ENCODE data around the gene REPIN1. TPM values are rescaled to one million over a fixed set of nuclear protein-coding genes. Genes with fewer than 3 reads are reported as not detected.
A peak's percentile ranks its signal among the peaks of the same experiment; 100 is the strongest.

REPIN1 gene
- 131 TPM in 2 replicates for total RNA-seq (2014; rRNA removed; shearing (Covaris generic))
- polyA plus RNA-seq (2015; cell fraction: cytosol; rRNA removed) = 322 and 362 TPM in 2 replicates
- polyA plus RNA-seq (2015; cell fraction: nucleus; rRNA removed) = 475 and 494 TPM in 2 replicates

DNA sequence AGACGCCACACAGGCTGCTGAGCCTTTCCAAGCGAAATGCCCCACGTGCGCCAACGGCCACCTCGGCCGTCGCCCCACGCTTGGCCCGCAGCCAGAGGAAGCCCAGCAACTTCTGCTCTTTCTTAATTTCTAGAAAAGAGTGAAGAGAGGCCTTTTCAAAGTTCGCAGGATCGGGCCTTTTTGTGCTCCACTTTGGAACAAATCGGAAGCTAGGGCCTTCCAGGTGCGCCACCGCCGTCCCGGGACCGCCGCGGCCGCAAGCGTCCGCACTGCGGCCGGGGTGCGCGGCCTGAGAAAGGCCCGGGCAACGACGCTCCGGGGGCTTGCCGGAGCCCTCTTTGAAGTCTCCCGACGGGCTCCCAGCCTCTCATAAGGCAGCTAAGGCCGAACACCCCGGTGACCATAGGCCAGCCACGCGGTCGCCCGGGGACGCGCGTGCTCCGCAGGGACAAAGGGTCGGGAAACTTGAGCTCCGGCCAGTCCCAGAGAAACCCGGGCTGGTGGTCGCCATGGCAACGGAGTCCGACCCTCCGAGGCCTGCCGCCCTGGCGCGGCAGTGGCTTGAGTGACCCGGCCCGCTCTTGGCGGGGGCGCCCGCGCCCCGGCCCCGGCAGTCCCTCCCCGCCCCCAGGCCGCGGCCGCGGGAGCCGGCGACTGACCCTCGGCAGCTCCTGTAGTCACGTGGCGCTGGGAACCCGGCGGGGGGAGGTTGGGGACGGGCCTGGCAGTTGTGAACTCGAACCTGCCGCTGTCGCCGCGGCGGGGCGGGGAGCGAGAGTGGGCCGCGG lies at the start of gene REPIN1:
TSS of gene REPIN1 (plus strand) at position 727 of the 788 bp plus-strand sequence. CDS start 890 bp downstream, outside the sequence.
- peak; percentile 88 for DNase-seq (ENCODE audit: low read depth, low spot score)
- in situ Hi-C loops (cut with HindIII; ENCODE audit: low pct_unique_long_range_greater_than_20kb, low sequenced_read_pairs) = no loop called here

DNA sequence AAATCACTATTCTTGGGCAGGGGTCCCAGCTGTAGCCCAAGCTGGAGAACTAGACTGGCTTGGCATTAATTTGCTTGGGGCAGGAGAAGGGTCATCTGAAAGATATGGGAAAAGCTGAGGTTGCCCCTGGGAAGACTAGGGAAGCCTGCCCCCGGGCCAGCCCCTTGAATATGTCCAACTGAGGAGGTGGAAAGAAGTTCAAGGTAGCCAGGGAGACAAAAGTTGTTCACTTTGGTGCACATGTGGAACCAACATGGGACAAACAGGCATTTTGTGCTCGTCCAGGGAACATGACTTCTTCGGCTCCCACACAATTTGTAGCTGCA lies 46.9 kb upstream of the REPIN1 start:
- in situ Hi-C loops (cut with HindIII; ENCODE audit: low pct_unique_long_range_greater_than_20kb, low sequenced_read_pairs) = no loop called here
- no peak for DNase-seq (ENCODE audit: low read depth, low spot score)

DNA sequence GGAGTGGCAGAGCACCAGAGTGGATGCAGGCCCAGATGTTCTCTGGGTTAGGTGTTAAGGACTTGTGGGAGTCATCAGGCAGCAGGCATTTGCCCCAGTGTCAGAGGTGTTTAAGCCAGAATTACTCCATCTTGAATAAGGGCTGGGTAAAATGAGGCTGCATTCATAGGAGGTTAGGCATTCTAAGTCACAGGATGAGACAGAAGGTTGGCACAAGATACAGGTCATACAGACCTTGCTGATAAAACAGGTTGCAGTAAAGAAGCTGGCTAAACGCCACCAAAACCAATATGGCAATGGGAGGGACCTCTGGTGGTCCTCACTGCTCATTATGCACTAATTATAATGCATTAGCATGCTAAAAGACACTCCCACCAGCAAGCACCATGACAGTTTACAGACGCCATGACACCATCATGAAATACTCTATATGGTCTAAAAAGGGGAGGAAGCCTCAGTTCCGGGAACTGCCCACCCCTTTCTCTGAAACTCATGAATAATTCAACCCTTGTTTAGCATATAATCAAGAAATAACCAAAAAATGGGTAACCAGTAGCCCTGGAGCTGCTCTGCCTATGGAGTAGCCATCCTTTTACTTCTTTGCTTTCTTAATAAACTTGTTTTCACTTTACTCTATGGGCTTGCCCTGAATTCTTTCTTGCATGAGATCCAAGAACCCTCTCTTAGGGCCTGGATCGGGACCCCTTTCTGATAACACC lies 46.3 kb upstream of the REPIN1 start:
- in situ Hi-C loops (cut with HindIII; ENCODE audit: low pct_unique_long_range_greater_than_20kb, low sequenced_read_pairs) = no loop called here

DNA sequence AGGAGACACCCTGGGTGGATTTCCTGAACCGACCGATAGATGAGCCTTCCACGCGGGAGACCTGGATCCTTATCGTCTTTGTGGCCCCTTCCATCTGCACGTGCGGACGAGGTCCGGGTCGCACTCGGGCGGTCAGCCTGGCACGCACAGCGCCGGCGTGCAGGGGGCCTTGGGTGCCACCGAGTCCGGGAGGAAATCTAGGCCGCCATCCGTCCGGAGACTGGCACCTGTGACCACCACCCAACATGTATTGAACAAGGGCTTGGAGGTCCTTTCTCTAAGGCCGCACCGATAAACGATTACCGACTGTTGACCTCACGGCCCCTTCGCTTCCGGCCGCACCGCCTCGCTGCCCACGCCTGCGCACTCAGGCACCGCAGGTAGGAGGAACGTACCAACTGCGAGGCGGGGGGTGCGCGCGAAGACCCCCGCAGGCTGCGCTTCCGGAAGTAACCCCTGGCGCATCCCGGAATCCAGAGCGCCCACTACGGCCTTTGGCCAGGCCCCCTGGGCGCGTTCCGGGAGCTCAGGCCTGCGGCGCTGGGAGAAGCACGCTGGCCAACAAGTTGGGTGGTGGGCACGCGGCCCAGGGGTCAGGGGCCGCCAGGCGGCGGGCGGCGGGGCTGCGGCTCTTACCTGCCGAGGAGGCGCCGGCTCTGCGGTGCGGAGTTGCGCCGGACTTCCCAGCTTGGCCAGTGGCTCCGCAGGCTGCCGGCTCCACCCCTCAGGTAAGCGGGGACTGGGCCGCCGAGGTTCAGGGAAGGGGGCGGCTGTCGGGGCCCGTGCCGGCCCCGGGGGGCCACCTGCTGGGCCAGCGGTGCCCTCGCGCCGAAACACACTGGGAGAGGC lies 45.6 kb upstream of the REPIN1 start, which contains the start of the genes ACTR3C and LRRC61:
TSS of gene ACTR3C (minus strand) at position 713 of the 849 bp plus-strand sequence. CDS start 28,249 bp downstream, outside the sequence.
TSS of gene LRRC61 (plus strand) at position 523 of the 849 bp plus-strand sequence. CDS start 13,507 bp downstream, outside the sequence.
- no peak for DNase-seq (ENCODE audit: low read depth, low spot score)

More for the DNA sequence above, 46.3 kb upstream of the REPIN1 start:
- no peak for DNase-seq (ENCODE audit: low read depth, low spot score)

DNA sequence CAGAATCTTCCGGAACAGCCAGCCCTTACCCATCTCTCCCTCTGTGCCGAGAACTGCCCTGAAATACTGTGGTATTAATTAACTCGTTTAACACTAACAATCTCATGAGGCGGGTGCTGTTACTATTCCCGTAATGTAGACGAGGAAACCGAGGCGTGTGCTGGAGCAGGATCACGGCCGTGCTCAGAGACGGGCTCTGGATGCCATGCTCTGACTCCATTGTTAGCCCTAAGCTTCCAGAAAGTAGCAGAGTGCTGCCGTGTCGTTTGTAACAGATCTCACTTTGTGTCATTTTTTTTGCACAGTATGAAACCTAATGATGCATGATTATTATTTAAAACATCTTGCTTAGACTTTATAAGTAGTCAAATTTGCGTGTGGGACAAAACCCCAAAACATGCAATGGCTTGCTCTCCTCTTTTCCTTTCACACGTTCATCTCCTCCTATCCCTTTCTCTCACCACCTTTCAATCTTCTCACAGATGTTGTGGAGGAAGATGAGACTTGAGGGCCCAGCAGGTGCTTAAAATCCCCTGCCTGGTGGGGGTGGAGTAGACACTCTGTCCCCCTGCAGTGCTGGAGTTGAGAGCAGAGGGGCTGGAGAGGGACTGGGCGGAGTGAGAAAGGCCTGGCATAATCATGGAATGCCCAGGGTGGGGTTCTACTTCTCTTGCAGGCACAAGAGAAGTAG lies 44.8 kb upstream of the REPIN1 start:
- DNase-seq (ENCODE audit: low read depth, low spot score) = no peak
- in situ Hi-C loops (cut with HindIII; ENCODE audit: low pct_unique_long_range_greater_than_20kb, low sequenced_read_pairs) = no loop called here

More for the DNA sequence above, 45.6 kb upstream of the REPIN1 start, which contains the start of the genes ACTR3C and LRRC61:
- in situ Hi-C loops (cut with HindIII; ENCODE audit: low pct_unique_long_range_greater_than_20kb, low sequenced_read_pairs) = no loop called here

DNA sequence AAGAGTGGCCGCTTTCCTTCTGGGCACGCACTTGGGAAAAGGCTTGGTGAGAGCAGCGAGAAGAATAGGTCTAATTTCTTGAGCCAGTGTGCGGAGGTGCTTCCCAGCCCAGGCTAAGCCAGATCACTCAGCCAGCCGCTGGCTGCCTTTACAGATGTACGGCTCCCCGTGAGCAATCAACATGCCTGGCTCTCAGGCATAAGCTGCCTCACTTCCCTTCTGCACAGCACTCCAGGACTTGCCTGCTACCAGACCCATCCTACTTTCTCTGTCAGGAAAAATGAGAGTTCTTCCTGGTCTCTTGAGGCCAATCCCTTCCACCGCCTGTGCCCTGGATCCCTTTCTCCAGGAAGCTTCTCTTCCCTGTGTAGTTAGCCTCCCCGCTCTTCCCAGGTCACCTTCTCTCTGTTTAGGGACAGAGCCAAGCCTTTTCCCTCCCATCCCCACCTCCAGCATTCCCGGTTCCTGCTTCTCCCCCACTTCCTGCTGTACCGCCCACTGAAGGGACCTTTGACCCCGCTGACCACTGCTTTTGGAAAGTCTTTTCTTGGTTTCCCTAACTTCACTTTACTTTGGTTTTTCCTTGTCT lies 44.2 kb upstream of the REPIN1 start:
- no peak for DNase-seq (ENCODE audit: low read depth, low spot score)
- in situ Hi-C loops (cut with HindIII; ENCODE audit: low pct_unique_long_range_greater_than_20kb, low sequenced_read_pairs) = no loop called here

DNA sequence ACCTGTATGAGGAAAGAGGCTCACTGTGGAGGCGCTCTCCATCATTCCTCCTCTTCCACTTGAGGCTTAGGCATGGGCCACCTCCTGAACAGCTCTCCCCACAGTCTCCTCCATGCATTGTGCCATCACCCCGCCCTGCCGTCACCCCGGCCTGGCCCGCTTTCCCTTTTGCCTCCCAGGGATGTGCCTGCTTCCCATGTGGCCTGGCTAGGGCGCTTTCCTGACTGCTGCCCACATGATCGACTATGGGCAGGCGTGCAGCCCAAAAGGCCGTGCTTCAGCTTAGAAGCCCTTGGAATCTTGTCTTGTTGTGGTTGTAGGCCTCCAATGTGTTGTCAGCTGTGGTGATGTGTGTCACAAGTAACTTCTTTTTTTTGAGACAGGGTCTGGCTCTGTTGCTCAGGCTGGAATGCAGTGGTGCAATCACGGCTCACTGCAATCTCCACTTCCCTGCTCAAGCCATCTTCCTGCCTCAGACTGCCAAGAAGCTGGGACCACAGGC lies 43.5 kb upstream of the REPIN1 start:
- in situ Hi-C loops (cut with HindIII; ENCODE audit: low pct_unique_long_range_greater_than_20kb, low sequenced_read_pairs) = no loop called here
- DNase-seq (ENCODE audit: low read depth, low spot score) = no peak

DNA sequence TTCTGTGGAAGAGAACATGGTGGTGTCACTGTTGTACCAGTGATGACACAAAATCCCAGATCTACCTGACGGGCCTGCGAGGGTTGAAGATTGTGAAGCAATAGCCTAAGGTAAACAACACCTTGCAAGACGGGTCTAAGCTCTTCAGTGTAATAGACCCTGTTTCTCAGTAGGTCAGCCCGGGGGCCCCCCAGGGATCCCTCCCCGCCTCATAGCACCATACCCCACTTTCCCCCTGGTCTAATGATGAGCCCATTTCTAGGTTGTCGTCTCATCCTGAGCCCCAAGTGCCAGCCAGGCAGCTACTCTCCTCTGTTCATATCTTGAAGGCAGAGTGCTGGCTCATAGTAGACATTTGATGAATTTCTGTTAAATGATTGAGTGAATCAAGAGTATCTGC lies 42.7 kb upstream of the REPIN1 start:
- DNase-seq (ENCODE audit: low read depth, low spot score) = no peak
- in situ Hi-C loops (cut with HindIII; ENCODE audit: low pct_unique_long_range_greater_than_20kb, low sequenced_read_pairs) = no loop called here

DNA sequence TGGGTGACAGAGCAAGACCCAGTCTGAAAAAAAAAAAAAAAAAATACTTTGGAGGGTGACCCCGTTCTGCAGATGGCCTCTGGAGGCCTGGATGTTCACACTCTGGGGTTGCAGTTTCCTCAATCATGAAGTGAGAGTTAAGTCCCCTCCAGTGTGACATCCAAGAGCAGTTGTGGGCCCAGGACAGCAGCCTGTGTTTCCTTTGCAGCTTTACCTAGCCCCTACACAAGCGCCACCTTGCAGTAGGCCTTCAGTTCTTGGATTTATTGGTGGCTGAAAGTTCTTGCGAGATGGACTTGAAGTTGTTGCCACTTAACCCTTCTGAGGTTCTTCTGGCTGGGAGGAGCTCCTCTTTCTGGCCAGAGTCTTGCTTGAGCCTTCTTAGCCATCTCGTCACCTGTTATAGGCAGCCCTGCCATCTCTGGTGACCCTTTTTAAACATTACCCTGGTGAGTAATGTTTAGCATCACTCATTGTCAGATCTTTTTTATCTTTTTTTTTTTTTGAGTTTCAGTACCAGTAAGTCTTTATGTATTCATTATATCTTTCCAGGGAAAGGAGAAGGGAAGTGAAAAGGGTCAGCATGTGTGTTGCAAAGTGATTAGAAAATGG lies 41.9 kb upstream of the REPIN1 start:
- in situ Hi-C loops (cut with HindIII; ENCODE audit: low pct_unique_long_range_greater_than_20kb, low sequenced_read_pairs) = no loop called here

DNA sequence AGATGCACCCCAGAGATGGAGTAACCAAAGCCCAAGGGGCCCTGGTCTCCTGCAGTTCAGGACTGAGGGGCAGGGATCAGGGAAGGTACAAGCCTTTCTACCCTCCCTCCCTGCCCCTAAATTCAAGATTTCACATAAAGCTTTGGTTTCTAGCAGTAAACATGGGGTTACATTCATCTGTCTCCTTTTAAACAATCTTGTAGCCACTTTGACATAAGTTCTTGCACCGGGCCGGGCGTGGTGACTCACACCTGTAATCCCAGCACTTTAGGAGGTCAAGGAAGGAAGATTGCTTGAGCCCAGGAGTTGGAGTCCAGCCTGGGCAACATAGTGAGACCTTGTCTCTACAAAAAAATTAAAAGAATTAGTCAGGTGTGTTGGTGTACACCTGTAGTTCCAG lies 41.3 kb upstream of the REPIN1 start:
- in situ Hi-C loops (cut with HindIII; ENCODE audit: low pct_unique_long_range_greater_than_20kb, low sequenced_read_pairs) = no loop called here
- no peak for DNase-seq (ENCODE audit: low read depth, low spot score)

More for the DNA sequence above, 41.9 kb upstream of the REPIN1 start:
- no peak for DNase-seq (ENCODE audit: low read depth, low spot score)

DNA sequence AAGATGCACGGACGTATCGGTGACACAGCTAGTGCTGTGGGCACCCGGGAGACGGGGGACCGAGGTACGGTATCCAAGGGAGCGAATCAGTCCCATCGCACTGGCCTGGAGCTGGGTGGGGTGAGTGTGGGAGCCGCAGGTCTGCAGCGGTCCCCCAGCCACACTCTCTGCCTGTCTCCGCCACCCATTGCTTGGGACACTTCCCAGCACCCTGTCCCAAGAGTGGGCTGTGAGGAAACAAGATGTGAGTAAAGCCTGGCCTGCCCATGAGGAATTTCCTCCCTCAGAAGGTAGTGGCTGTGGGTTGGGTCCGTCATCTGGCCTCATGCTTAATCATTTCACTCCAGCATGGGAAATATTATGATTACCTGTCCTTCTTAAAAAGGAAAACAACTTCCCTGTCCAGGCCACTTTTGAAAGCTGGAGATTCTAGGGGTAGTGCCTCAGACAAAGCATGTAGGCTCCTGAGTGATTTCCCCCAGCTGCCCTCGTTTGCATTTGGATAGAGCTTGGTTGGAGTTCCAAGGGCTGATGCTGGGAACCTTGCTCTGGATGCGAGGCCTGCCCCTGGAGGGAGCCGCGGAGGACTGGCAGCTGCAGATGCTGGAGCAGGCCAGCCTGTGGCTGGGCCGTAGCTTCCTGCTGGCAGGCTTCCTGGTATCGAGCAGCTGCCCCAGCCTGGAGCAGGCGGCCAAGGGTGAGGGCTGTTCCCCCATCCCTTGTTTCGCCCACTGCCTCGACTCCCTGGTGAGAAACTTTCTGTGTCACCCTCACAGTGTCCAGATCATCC lies 39.1 kb upstream of the REPIN1 start:
- in situ Hi-C loops (cut with HindIII; ENCODE audit: low pct_unique_long_range_greater_than_20kb, low sequenced_read_pairs) = no loop called here
- no peak for DNase-seq (ENCODE audit: low read depth, low spot score)

DNA sequence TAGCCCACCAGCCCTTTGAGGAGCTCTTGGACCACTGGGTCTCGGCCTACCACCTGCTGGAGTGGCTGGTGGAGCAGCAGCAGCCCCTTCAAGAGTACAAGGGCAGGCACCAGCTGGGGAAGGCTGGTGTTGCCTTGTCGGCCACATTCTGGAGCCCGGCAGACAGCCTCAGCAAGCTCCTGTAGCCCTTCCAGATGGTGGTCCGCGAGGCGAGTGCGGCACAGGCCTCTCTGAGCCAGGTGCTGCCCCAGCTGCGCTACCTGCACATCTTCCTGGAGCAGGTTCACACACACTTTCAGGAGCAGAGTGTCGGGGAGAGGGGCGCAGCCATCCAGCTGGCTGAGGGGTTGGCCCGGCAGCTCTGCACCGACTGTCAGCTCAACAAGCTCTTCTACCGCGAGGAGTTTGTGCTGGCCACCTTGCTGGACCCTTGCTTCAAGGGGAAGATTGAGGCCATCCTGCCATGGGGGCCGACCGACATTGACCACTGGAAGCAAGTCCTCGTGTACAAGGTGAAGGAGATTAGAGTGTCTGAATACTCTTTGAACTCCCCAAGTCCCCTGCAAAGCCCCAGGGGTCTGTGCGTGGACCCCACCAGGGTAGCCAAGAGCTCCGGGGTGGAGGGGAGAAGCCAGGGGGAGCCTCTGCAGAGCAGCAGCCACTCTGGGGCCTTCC lies 38.3 kb upstream of the REPIN1 start:
- in situ Hi-C loops (cut with HindIII; ENCODE audit: low pct_unique_long_range_greater_than_20kb, low sequenced_read_pairs) = no loop called here
- DNase-seq (ENCODE audit: low read depth, low spot score) = no peak

DNA sequence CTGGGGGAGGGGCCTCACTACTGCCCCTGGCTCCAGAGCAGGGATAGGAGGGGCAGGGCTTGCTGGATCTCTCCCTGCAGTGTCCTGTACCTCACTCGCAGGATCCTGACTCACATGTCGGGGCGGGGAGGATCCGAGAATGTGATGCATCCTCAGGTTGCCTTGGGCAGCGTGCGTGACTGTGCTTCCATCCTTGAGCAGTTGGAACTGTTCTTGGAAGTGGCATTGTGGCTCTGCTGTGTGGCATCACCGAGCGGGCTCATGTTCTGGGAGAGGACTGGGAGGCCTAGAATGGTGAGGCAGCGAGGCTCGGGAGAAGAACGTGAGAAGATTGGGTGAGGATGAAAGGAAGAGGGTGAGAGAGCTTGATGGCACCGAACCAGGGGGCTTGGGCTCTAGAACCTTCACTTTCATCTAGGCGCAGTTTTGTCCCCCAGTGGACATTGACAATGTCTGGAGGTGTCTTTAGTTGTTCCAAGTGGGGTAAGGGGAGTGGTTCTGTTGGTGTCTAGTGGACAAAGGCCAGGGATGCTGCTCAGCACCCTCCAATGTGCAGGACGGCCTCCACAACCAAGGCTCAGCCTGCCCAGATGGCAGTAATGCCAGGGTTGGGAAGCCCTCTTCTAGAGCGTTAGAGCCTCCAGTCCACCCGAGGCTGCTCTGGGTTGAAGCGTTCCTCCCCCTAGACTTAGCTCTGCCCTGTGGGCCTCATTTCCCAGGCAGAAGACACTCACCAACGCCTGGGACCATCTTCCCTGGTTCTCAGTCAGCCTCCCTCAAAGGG lies 35.6 kb upstream of the REPIN1 start:
- in situ Hi-C loops (cut with HindIII; ENCODE audit: low pct_unique_long_range_greater_than_20kb, low sequenced_read_pairs) = no loop called here
- DNase-seq (ENCODE audit: low read depth, low spot score) = no peak

DNA sequence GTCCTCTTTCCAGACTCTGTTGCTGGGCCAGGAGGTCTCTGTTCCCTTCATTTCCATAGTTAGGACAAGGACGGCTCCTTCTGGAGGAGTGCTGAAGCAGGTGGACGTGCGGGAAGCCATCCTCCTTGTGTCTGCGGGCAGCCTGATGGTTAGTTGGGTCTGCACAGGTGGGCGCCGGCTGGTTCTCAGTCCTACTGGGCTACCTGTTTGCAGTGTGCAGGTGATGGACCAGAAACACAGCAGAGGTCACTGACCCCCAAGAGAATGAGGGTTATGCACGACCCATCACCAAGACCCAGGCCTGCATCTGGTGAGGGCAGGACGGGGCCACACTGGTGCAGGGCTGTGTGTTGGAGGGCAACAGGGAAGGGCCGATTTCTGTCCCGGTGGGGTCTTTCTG lies 35.0 kb upstream of the REPIN1 start:
- in situ Hi-C loops (cut with HindIII; ENCODE audit: low pct_unique_long_range_greater_than_20kb, low sequenced_read_pairs) = no loop called here
- DNase-seq (ENCODE audit: low read depth, low spot score) = no peak
